HEK293 (cell line): Measurements from ENCODE around the gene F11.

Experiments
- CTCF ChIA-PET: fragments of 350-600 bp; formaldehyde crosslinking; extraction: SDS; loops from one replicate; lab custom pipeline; 2021; ENCODE audit warnings: antibody characterized with exemption; lab: Yijun Ruan, JAX
- POLR2A ChIA-PET: fragments of 300-600 bp; formaldehyde crosslinking; extraction: SDS; loops from one replicate; lab custom pipeline; 2020; ENCODE audit warnings: antibody characterized with exemption, inconsistent platforms; lab: Yijun Ruan, JAX
- H3K27ac ChIP-seq: fragments of 200-500 bp; sonication (Bioruptor generic); 2 replicates; pipeline ENCODE4 v1.5.1; 2014; ENCODE audit warnings: low read depth, low read length, control low read depth, inconsistent platforms; ENCODE audit errors: extremely low read depth
- H3K36me3 ChIP-seq, 2 experiments: fragments of 200-500 bp in 1 of 2; sonication (Bioruptor generic) in 1 of 2; 1 replicate in 1 of 2; 2 replicates in 1 of 2; pipeline ENCODE4 v1.5.1; 2014 to 2017; ENCODE audit warnings: inconsistent platforms in 2 of 2, low read length in 2 of 2; ENCODE audit not compliant: control insufficient read depth in 2 of 2, insufficient read depth in 1 of 2
- H3K4me1 ChIP-seq: fragments of 200-500 bp; sonication (Bioruptor generic); 2 replicates; pipeline ENCODE4 v1.5.1; 2014; ENCODE audit warnings: mild to moderate bottlenecking, low read length, inconsistent platforms; ENCODE audit not compliant: control insufficient read depth, insufficient read depth
- H3K4me3 ChIP-seq: 2 replicates; pipeline ENCODE4 v1.5.1; 2011; ENCODE audit warnings: low read depth, mild to moderate bottlenecking, control low read depth, low read length, moderate library complexity
- H3K9me3 ChIP-seq: fragments of 200-500 bp; sonication (Bioruptor generic); 2 replicates; pipeline ENCODE4 v1.5.1; 2014; ENCODE audit warnings: low read depth, low read length, inconsistent platforms; ENCODE audit not compliant: control insufficient read depth, insufficient read depth
- BCL11A ChIP-seq: fragments of 450-650 bp; formaldehyde crosslinking; IDR thresholded peaks from 2 replicates; pipeline ENCODE4 v1.5.1; 2016; ENCODE audit warnings: low read depth, missing biosample characterization, missing genetic modification characterization
- GFI1B ChIP-seq: fragments of 450-650 bp; formaldehyde crosslinking; IDR thresholded peaks from 2 replicates; pipeline ENCODE4 v1.5.1; 2016; ENCODE audit warnings: missing biosample characterization, missing genetic modification characterization
- HOXD13 ChIP-seq: sonication (generic); formaldehyde crosslinking; IDR thresholded peaks from 2 replicates; pipeline ENCODE4 v1.8.0; 2022; ENCODE audit warnings: missing genetic modification reagents, borderline replicate concordance
- SCRT2 ChIP-seq: fragments of 450-650 bp; formaldehyde crosslinking; IDR thresholded peaks from 2 replicates; pipeline ENCODE4 v1.5.1; 2016; ENCODE audit warnings: missing biosample characterization, missing genetic modification characterization
- ZNF211 ChIP-seq: fragments of 450-650 bp; formaldehyde crosslinking; IDR thresholded peaks from 2 replicates; pipeline ENCODE4 v1.5.1; 2016; ENCODE audit warnings: low read depth, missing biosample characterization, missing genetic modification characterization
- ZNF473 ChIP-seq: fragments of 450-650 bp; formaldehyde crosslinking; IDR thresholded peaks from 2 replicates; pipeline ENCODE4 v1.5.1; 2017; ENCODE audit warnings: missing biosample characterization, missing genetic modification characterization
- ZNF549 ChIP-seq: fragments of 450-650 bp; IDR thresholded peaks from 2 replicates; pipeline ENCODE4 v1.5.1; 2018; ENCODE audit warnings: missing biosample characterization, missing genetic modification characterization, mild to moderate bottlenecking, inconsistent platforms, moderate library complexity
- ZNF621 ChIP-seq: fragments of 450-650 bp; formaldehyde crosslinking; IDR thresholded peaks from 2 replicates; pipeline ENCODE4 v1.5.1; 2017; ENCODE audit warnings: missing biosample characterization, missing genetic modification characterization
- ZNF626 ChIP-seq: fragments of 450-650 bp; sonication (Bioruptor Pico); formaldehyde crosslinking; IDR thresholded peaks from 2 replicates; pipeline ENCODE4 v1.5.1; 2018; ENCODE audit warnings: missing biosample characterization, missing genetic modification characterization, inconsistent platforms
- ZNF664 ChIP-seq: fragments of 450-650 bp; formaldehyde crosslinking; IDR thresholded peaks from 2 replicates; pipeline ENCODE4 v1.5.1; 2016; ENCODE audit warnings: missing biosample characterization, missing genetic modification characterization
- ZNF792 ChIP-seq: fragments of 450-650 bp; formaldehyde crosslinking; IDR thresholded peaks from 2 replicates; pipeline ENCODE4 v1.5.1; 2016; ENCODE audit warnings: missing biosample characterization, missing genetic modification characterization
- ZXDB ChIP-seq: fragments of 450-650 bp; formaldehyde crosslinking; IDR thresholded peaks from 2 replicates; pipeline ENCODE4 v1.5.1; 2016; ENCODE audit warnings: missing biosample characterization, missing genetic modification characterization
- TF ChIP-seq, protein P1 (sequence below): fragments of 450-650 bp; formaldehyde crosslinking; conservative IDR thresholded peaks from 2 replicates; pipeline ENCODE4 v1.5.1; 2016; ENCODE audit warnings: low read depth, missing biosample characterization, missing genetic modification characterization
- TF ChIP-seq, protein P2 (sequence below): fragments of 450-650 bp; formaldehyde crosslinking; IDR thresholded peaks from 2 replicates; pipeline ENCODE4 v1.5.1; 2016; ENCODE audit warnings: missing biosample characterization, missing genetic modification characterization
- TF ChIP-seq, protein P3 (sequence below): fragments of 450-650 bp; formaldehyde crosslinking; IDR thresholded peaks from 2 replicates; pipeline ENCODE4 v1.5.1; 2016; ENCODE audit warnings: missing biosample characterization, missing genetic modification characterization
- TF ChIP-seq, protein P4 (sequence below): fragments of 450-650 bp; formaldehyde crosslinking; IDR thresholded peaks from 2 replicates; pipeline ENCODE4 v1.5.1; 2017; ENCODE audit warnings: missing biosample characterization, missing genetic modification characterization
- TF ChIP-seq, protein P5 (sequence below): fragments of 450-650 bp; IDR thresholded peaks from 2 replicates; pipeline ENCODE4 v1.5.1; 2018; ENCODE audit warnings: missing biosample characterization, mild to moderate bottlenecking, missing genetic modification characterization

F11 gene

DNA sequence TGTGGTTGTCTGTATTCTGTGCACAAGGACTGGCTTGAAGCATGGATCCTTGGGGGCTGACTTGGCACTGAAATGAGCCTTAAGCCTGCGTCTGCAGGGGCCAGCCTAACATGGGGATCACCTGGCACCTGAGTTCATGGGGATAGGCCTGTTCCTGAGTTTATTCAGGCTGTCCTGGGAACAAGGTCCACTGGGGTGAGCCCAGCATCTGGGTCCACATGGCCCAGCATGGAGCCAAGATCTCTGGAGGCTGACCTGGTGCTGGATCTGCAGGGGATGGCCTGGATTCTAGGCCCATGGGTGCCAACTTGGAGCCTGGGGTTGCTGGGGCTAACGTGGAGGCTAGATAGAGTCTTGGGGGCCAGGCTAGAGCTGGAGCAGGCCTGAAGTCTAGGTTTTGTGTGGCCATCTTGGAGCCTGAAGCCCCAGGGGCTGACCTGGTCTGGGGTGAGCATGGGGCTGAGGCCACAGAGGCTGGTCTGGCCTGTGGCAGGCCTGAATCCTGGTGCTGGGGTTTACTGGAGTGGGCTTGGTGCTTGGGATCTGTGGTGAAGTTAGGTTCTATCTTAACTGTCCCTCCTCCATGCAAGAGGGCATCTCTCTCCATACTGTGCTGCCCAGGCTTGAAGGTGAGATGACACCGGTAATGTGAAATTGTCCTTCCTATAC, 39.3 kb upstream of the F11 start:
- CTCF ChIA-PET = no interaction called here
- Histone ChIP-seq H3K9me3 (no peaks in the 10 kb centered on the region), H3K27ac (no peak overlapping the region), H3K36me3 (no peaks in the 10 kb centered on the region), H3K4me3 (no peak overlapping the region), H3K4me1 (peaks cover 10% of the 10 kb centered on the region)
- TF ChIP-seq BCL11A (tag by site-specific recombination) = no peak
- no peak for TF ChIP-seq SCRT2 (tag by site-specific recombination)
- no peak for TF ChIP-seq HOXD13 (CRISPR knock-in tag)
- no peak for TF ChIP-seq ZNF626
- TF ChIP-seq ZXDB = no peak
- no peak for TF ChIP-seq ZNF792 (tag by site-specific recombination)
- TF ChIP-seq ZNF211 = no peak
- TF ChIP-seq ZNF549 (tag by site-specific recombination) = no peak
- TF ChIP-seq, protein P1, sequence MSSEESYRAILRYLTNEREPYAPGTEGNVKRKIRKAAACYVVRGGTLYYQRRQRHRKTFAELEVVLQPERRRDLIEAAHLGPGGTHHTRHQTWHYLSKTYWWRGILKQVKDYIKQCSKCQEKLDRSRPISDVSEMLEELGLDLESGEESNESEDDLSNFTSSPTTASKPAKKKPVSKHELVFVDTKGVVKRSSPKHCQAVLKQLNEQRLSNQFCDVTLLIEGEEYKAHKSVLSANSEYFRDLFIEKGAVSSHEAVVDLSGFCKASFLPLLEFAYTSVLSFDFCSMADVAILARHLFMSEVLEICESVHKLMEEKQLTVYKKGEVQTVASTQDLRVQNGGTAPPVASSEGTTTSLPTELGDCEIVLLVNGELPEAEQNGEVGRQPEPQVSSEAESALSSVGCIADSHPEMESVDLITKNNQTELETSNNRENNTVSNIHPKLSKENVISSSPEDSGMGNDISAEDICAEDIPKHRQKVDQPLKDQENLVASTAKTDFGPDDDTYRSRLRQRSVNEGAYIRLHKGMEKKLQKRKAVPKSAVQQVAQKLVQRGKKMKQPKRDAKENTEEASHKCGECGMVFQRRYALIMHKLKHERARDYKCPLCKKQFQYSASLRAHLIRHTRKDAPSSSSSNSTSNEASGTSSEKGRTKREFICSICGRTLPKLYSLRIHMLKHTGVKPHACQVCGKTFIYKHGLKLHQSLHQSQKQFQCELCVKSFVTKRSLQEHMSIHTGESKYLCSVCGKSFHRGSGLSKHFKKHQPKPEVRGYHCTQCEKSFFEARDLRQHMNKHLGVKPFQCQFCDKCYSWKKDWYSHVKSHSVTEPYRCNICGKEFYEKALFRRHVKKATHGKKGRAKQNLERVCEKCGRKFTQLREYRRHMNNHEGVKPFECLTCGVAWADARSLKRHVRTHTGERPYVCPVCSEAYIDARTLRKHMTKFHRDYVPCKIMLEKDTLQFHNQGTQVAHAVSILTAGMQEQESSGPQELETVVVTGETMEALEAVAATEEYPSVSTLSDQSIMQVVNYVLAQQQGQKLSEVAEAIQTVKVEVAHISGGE (tag by site-specific recombination) = no peak
- TF ChIP-seq ZNF621 (tag by site-specific recombination) = no peak
- TF ChIP-seq, protein P2, sequence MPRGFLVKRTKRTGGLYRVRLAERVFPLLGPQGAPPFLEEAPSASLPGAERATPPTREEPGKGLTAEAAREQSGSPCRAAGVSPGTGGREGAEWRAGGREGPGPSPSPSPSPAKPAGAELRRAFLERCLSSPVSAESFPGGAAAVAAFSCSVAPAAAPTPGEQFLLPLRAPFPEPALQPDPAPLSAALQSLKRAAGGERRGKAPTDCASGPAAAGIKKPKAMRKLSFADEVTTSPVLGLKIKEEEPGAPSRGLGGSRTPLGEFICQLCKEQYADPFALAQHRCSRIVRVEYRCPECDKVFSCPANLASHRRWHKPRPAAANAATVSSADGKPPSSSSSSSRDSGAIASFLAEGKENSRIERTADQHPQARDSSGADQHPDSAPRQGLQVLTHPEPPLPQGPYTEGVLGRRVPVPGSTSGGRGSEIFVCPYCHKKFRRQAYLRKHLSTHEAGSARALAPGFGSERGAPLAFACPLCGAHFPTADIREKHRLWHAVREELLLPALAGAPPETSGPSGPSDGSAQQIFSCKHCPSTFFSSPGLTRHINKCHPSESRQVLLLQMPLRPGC (tag by site-specific recombination) = no peak
- TF ChIP-seq, protein P3, sequence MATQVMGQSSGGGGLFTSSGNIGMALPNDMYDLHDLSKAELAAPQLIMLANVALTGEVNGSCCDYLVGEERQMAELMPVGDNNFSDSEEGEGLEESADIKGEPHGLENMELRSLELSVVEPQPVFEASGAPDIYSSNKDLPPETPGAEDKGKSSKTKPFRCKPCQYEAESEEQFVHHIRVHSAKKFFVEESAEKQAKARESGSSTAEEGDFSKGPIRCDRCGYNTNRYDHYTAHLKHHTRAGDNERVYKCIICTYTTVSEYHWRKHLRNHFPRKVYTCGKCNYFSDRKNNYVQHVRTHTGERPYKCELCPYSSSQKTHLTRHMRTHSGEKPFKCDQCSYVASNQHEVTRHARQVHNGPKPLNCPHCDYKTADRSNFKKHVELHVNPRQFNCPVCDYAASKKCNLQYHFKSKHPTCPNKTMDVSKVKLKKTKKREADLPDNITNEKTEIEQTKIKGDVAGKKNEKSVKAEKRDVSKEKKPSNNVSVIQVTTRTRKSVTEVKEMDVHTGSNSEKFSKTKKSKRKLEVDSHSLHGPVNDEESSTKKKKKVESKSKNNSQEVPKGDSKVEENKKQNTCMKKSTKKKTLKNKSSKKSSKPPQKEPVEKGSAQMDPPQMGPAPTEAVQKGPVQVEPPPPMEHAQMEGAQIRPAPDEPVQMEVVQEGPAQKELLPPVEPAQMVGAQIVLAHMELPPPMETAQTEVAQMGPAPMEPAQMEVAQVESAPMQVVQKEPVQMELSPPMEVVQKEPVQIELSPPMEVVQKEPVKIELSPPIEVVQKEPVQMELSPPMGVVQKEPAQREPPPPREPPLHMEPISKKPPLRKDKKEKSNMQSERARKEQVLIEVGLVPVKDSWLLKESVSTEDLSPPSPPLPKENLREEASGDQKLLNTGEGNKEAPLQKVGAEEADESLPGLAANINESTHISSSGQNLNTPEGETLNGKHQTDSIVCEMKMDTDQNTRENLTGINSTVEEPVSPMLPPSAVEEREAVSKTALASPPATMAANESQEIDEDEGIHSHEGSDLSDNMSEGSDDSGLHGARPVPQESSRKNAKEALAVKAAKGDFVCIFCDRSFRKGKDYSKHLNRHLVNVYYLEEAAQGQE (tag by site-specific recombination) = no peak
- POLR2A ChIA-PET = no interaction called here

DNA sequence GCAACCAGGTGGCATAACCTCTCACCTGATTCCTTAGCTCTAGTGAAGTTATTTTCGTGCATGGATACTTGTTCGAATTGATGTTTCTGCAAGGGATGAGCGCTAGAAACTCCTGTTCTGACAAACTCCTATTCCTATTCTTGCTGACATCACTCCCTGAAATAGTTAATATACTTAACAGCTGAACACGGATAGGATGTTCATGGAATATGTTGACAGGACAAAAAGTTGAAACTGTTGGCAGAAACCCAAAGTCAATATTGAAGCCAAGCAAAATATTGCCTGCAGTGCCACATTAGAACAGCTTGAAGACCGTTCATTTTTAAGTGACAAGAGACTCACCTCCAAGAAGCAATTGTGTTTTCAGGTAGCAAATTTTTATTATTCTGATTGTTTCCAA, 38.8 kb upstream of the F11 start, which contains the start of gene KLKB1:
Gene KLKB1, plus strand, starts transcription at position 287 of the 400 bp plus-strand sequence. CDS start 689 bp downstream, outside the sequence.
- no peaks in the 10 kb centered on the region for H3K9me3 ChIP-seq
- no peaks in the 10 kb centered on the region for H3K36me3 ChIP-seq
- no peak within 1 kb of the TSS for H3K27ac ChIP-seq
- CTCF ChIA-PET = interaction anchor here (0.5 kb wide), 1 partner anchor 26 kb away, joined by 3 read pairs; no protein-coding TSS in a partner anchor
- POLR2A ChIA-PET = no interaction called here
- TF ChIP-seq ZNF664 (tag by site-specific recombination) = no peak
- TF ChIP-seq, protein P4, sequence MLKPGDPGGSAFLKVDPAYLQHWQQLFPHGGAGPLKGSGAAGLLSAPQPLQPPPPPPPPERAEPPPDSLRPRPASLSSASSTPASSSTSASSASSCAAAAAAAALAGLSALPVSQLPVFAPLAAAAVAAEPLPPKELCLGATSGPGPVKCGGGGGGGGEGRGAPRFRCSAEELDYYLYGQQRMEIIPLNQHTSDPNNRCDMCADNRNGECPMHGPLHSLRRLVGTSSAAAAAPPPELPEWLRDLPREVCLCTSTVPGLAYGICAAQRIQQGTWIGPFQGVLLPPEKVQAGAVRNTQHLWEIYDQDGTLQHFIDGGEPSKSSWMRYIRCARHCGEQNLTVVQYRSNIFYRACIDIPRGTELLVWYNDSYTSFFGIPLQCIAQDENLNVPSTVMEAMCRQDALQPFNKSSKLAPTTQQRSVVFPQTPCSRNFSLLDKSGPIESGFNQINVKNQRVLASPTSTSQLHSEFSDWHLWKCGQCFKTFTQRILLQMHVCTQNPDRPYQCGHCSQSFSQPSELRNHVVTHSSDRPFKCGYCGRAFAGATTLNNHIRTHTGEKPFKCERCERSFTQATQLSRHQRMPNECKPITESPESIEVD (tag by site-specific recombination) = peak; percentile 63
- TF ChIP-seq, protein P5, sequence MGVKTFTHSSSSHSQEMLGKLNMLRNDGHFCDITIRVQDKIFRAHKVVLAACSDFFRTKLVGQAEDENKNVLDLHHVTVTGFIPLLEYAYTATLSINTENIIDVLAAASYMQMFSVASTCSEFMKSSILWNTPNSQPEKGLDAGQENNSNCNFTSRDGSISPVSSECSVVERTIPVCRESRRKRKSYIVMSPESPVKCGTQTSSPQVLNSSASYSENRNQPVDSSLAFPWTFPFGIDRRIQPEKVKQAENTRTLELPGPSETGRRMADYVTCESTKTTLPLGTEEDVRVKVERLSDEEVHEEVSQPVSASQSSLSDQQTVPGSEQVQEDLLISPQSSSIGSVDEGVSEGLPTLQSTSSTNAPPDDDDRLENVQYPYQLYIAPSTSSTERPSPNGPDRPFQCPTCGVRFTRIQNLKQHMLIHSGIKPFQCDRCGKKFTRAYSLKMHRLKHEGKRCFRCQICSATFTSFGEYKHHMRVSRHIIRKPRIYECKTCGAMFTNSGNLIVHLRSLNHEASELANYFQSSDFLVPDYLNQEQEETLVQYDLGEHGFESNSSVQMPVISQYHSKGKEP (tag by site-specific recombination) = 0 out of 2 replicates have a peak, but pooled peaks have one; percentile 37
- no peak for TF ChIP-seq GFI1B
- no peak for TF ChIP-seq ZNF473 (tag by site-specific recombination)
- H3K4me1 ChIP-seq = peaks cover 10% of the 10 kb centered on the region
- no peak within 1 kb of the TSS for H3K4me3 ChIP-seq
